B cell (primary cell): ENCODE results near the gene ZNF669. TPM values are rescaled to one million over a fixed set of nuclear protein-coding genes. Genes with fewer than 3 reads are reported as not detected.

Experiments
- ATAC-seq: fragments of 200-7000 bp; cut with Tn5 transposase; one replicate; pipeline ENCODE4 v1.10.0; 2021; ENCODE audit warnings: low read depth, mild to moderate bottlenecking, moderate number of reproducible peaks, moderate library complexity
- CTCF ChIA-PET: fragments of 350-600 bp; sonication (Branson Sonifier 250); formaldehyde crosslinking; loops from one replicate; lab custom pipeline; 2021; ENCODE audit warnings: antibody characterized with exemption, inconsistent platforms; lab: Charles Lee
- POLR2A ChIA-PET: fragments of 350-600 bp; sonication (Branson Sonifier 250); formaldehyde crosslinking; loops from one replicate; lab custom pipeline; 2021; ENCODE audit warnings: antibody characterized with exemption; lab: Charles Lee
- DNase-seq: peaks from one replicate; pipeline ENCODE4 v3.0.0; 2013
- H2AFZ ChIP-seq: 2 replicates; pipeline ENCODE4 v1.6.1; 2012; ENCODE audit warnings: mild to moderate bottlenecking, low read depth, low read length; ENCODE audit not compliant: insufficient read depth, poor library complexity, severe bottlenecking
- H3K27ac ChIP-seq, 2 donors: 1 replicate in 1 of 2; 2 replicates in 1 of 2; pipeline ENCODE4 v1.5.1; 2012 to 2013; ENCODE audit warnings: low read length in 2 of 2, mild to moderate bottlenecking in 2 of 2, moderate library complexity in 1 of 2
- H3K27me3 ChIP-seq, 4 experiments: fragments of 200-600 bp in 1 of 4; sonication (generic) in 1 of 4; replicated peaks in 1 of 4; 1 replicate in 2 of 4; 2 replicates in 2 of 4; pipeline versions ENCODE4 v1.6.1 to v1.7.0; 2013 to 2016; ENCODE audit warnings: low read length in 3 of 4, mild to moderate bottlenecking in 2 of 4, mixed read lengths in 1 of 4, moderate library complexity in 1 of 4; ENCODE audit not compliant: insufficient read depth in 4 of 4, control insufficient read depth in 3 of 4; ENCODE audit errors: control extremely low read depth in 1 of 4
- H3K36me3 ChIP-seq, 2 experiments: replicated peaks in 1 of 2; 1 replicate in 1 of 2; 2 replicates in 1 of 2; pipeline versions ENCODE4 v1.6.1 to v1.7.1; 2013; ENCODE audit warnings: low read length in 1 of 2; ENCODE audit not compliant: insufficient read depth in 2 of 2, control insufficient read depth in 1 of 2; ENCODE audit errors: control extremely low read depth in 1 of 2, extremely low read depth in 1 of 2
- H3K4me1 ChIP-seq, 2 donors: fragments of 200-600 bp in 1 of 2; sonication (generic) in 1 of 2; 1 replicate in 1 of 2; 2 replicates in 1 of 2; pipeline versions ENCODE4 v1.5.1 to v1.6.1; 2013 to 2017; ENCODE audit warnings: low read length in 2 of 2; ENCODE audit not compliant: control insufficient read depth in 2 of 2, insufficient read depth in 2 of 2
- H3K4me2 ChIP-seq: replicated peaks from 2 replicates; pipeline ENCODE3; 2012; ENCODE audit warnings: mild to moderate bottlenecking, low read depth, low read length; ENCODE audit not compliant: poor library complexity, severe bottlenecking
- H3K4me3 ChIP-seq, 5 experiments: fragments of 200-600 bp in 1 of 5; sonication (generic) in 1 of 5; 1 replicate in 3 of 5; 2 replicates in 2 of 5; pipeline versions ENCODE4 v1.5.1 to v1.7.0; 2011 to 2016; ENCODE audit warnings: low read length in 4 of 5, mild to moderate bottlenecking in 4 of 5, low read depth in 2 of 5, control low read depth in 1 of 5, moderate library complexity in 1 of 5; ENCODE audit not compliant: insufficient read depth in 1 of 5; ENCODE audit errors: control extremely low read depth in 1 of 5, extremely low read depth in 1 of 5
- H3K79me2 ChIP-seq: fragments of 200-600 bp; sonication (generic); one replicate; pipeline ENCODE4 v1.6.0; 2016; ENCODE audit warnings: low read length; ENCODE audit not compliant: control insufficient read depth, insufficient read depth
- H3K9ac ChIP-seq: fragments of 200-600 bp; sonication (generic); 2 replicates; pipeline ENCODE4 v1.6.1; 2017; ENCODE audit warnings: mild to moderate bottlenecking, low read length, moderate library complexity
- H3K9me3 ChIP-seq, 3 donors: one replicate each; pipeline versions ENCODE4 v1.6.1 to v1.7.1; 2013; ENCODE audit warnings: low read length in 2 of 3; ENCODE audit not compliant: control insufficient read depth in 2 of 3, insufficient read depth in 1 of 3; ENCODE audit errors: control extremely low read depth in 1 of 3
- H4K20me1 ChIP-seq: 2 replicates; pipeline ENCODE4 v1.6.0; 2012; ENCODE audit warnings: mild to moderate bottlenecking, low read length; ENCODE audit not compliant: insufficient read depth, control insufficient read depth, poor library complexity, severe bottlenecking
- H3K27ac Mint-ChIP-seq: one replicate; pipeline ENCODE4 v1.8.0; 2021; ENCODE audit warnings: mixed read lengths
- H3K27me3 Mint-ChIP-seq: one replicate; pipeline ENCODE4 v1.8.0; 2021; ENCODE audit warnings: mixed read lengths
- H3K4me1 Mint-ChIP-seq: one replicate; pipeline ENCODE4 v1.8.0; 2021; ENCODE audit warnings: mixed read lengths
- H3K4me3 Mint-ChIP-seq: one replicate; pipeline ENCODE4 v1.8.0; 2021; ENCODE audit warnings: mixed read lengths
- H3K9me3 Mint-ChIP-seq: one replicate; pipeline ENCODE4 v1.8.0; 2022; ENCODE audit warnings: mixed read lengths; ENCODE audit not compliant: insufficient read depth
- CTCF ChIP-seq: fragments of 200-600 bp; IDR thresholded peaks from one replicate; pipeline ENCODE4 v1.8.0; 2022; ENCODE audit warnings: antibody characterized with exemption, mild to moderate bottlenecking
- EZH2 ChIP-seq: IDR thresholded peaks from 2 replicates; pipeline ENCODE4 v1.6.1; 2012; ENCODE audit warnings: borderline replicate concordance, low read depth, mild to moderate bottlenecking, moderate library complexity, low read length; ENCODE audit not compliant: insufficient read depth, poor library complexity, severe bottlenecking
- WGBS: methylation state at CpG from one replicate; pipeline ENCODE4 v1.1.5; 2013; ENCODE audit warnings: missing lambda C conversion rate; ENCODE audit not compliant: insufficient coverage; 5-methylcytosine and 5-hydroxymethylcytosine counted together
- intact Hi-C: fragments of 100-400 bp; cut with micrococcal nuclease; formaldehyde crosslinking; loops from one replicate; pipeline ENCODE4 v1.10.0; 2022
- polyA plus RNA-seq: library from polyadenylated mRNA; depleted of rRNA; stranded (reverse); fragments of >200 nt; gene quantifications from 2 replicates; pipeline ENCODE4 v1.2.3, GENCODE V29; 2012
- total RNA-seq, 2 donors: library from RNA; stranded (reverse); fragments of 120-200 nt in 1 of 2; gene quantifications; 1 replicate in 1 of 2; 2 replicates in 1 of 2; pipeline versions ENCODE4 v1.2.3 to v1.2.4, GENCODE V29; 2013 to 2022

Gene ZNF669
- total and polyA plus RNA-seq, 2 donors (not counting 1 experiment from before 2014, with no cell fraction given) = 16.3 to 20.8 TPM

- Histone ChIP-seq H3K9me3 (peaks cover 17 to 38% (median 29%) of the 10 kb centered on the region in 3 donors), H3K4me3 (no peak overlapping the region), H3K79me2 (peaks cover 68% of the 10 kb centered on the region), H4K20me1 (peaks cover 7% of the 10 kb centered on the region), H2AFZ (no peak overlapping the region), H3K4me2 (no peak overlapping the region), H3K9ac (no peak overlapping the region), H3K27me3 (no peaks in the 10 kb centered on the region), H3K27ac (no peak overlapping the region), H3K36me3 (no peaks in the 10 kb centered on the region), H3K4me1 (peaks cover 0 to 3% of the 10 kb centered on the region in 2 donors)
- intact Hi-C loops = no loop called here
- no peak overlapping the region for H3K4me3 Mint-ChIP-seq
- no peaks in the 10 kb centered on the region for H3K27me3 Mint-ChIP-seq
- H3K27ac Mint-ChIP-seq = no peak overlapping the region
- no CpG with 5 or more reads among the region's 4 CpGs for WGBS
- ChIA-PET CTCF (no interaction called here), POLR2A (no interaction called here)
- no peak for ATAC-seq
- H3K9me3 Mint-ChIP-seq = peaks cover 24% of the 10 kb centered on the region
- no peak for DNase-seq
- TF ChIP-seq EZH2 (no peak), CTCF (no peak)
- peaks cover 14% of the 10 kb centered on the region for H3K4me1 Mint-ChIP-seq
Measured at GRCh38 chr1:247060771-247061170, 43.4 kb downstream of the ZNF669 start.

- CTCF ChIA-PET = no interaction called here
- H2AFZ ChIP-seq = no peak overlapping the region
- H3K9ac ChIP-seq = no peak overlapping the region
- no peaks in the 10 kb centered on the region for H3K4me1 ChIP-seq
- Mint-ChIP-seq H3K9me3 (peaks cover 29% of the 10 kb centered on the region), H3K27ac (no peak overlapping the region), H3K4me3 (no peak overlapping the region), H3K27me3 (no peaks in the 10 kb centered on the region), H3K4me1 (peaks cover 2% of the 10 kb centered on the region)
- H3K4me2 ChIP-seq = no peak overlapping the region
- no peaks in the 10 kb centered on the region for H3K27me3 ChIP-seq
- peaks cover 13 to 61% (median 46%) of the 10 kb centered on the region in 3 donors for H3K9me3 ChIP-seq
- H3K4me3 ChIP-seq = no peak overlapping the region
- H3K79me2 ChIP-seq = peaks cover 59% of the 10 kb centered on the region
- POLR2A ChIA-PET = no interaction called here
- peaks cover 0 to 2% of the 10 kb centered on the region in 2 experiments for H3K36me3 ChIP-seq
- intact Hi-C loops = no loop called here
- TF ChIP-seq CTCF (no peak), EZH2 (no peak)
- ATAC-seq = no peak
- no peaks in the 10 kb centered on the region for H4K20me1 ChIP-seq
- H3K27ac ChIP-seq = no peak overlapping the region
- no CpG with 5 or more reads among the region's 2 CpGs for WGBS
- no peak for DNase-seq
Measured at GRCh38 chr1:247056071-247056470, 48.1 kb downstream of the ZNF669 start.
